GM21825 (cell line): Measurements from ENCODE around the gene KRT76.
"Not testable (repeated sequence)": the region's sequence is repeated elsewhere in the genome, so short reads cannot be mapped to it uniquely, and the experiment has no call there.

Source experiments
- ATAC-seq: cut with Tn5 transposase; IDR thresholded peaks from one replicate; pipeline ENCODE4 v1.9.1; 2021; ENCODE audit warnings: mild to moderate bottlenecking, moderate library complexity; ENCODE audit not compliant: unreplicated experiment

KRT76 gene

DNA sequence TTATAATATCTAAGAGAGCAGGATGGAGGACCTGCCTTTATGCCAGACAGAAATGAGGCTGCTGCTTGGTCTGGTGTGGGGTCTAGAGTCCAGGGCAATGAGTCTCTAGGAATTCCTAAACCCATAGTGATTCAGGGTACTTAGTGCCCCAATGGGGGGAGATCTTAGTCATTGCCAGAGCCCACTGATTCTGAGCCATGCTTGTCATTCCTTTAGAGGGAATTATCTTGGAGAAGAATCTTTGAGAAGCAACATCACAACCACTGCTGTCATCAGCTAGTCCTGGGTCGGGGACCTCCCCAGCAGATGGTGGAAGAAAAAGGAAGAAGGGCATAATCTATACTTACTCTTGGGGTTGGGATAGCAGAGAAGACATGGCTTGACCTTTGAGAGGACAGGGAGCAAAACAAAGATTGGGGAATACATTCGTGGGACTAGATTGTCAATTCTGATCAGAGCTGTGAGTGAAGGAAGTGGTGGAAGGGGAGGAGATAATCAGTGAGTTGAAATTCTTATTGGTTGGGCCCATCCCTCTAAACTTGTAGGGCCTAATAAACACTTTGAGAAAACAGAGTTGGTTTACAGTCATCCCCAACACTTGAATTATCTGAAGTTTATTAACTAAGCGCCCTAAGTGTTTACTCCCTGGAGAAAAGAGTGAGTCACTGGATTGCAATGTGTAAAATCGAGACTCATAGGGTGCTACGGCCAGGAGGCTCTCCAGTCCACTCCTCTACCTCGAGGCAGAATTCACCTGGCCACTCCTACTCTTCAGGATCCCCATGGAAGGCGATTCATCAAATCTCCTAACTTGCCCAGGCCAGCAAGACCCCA, 21.7 kb upstream of the KRT76 start:
- no peak for ATAC-seq

DNA sequence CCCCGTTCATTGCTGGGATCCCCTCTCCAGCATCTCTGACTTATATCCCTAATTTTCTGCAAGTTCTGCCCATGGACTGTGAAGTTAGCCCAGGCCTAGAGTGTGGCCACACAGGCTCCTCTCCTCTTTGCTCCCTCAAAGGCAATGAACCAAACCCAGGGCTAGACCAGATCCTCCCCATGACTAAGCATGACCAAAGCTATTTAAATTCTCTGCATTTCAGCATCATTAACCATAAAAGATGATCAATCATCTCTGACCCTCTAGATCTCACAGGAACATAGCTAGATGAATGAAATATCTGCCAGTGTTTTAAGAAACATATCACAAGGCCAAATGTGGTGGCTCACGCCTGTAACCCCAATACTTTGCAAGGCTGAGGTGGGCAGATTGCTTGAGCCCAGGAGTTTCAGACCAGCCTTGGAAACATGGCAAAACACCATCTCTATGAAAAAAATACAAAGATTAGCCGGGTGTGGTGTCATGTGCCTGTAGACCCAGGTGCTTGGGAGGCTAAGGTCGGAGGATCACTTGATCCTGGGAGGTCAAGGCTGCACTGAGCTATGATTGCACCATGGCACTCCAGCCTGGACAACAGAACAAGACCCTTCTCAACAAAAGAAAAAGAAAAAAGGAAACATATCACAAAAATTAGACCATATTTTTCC, 21.0 kb upstream of the KRT76 start:
- ATAC-seq, result no peak

DNA sequence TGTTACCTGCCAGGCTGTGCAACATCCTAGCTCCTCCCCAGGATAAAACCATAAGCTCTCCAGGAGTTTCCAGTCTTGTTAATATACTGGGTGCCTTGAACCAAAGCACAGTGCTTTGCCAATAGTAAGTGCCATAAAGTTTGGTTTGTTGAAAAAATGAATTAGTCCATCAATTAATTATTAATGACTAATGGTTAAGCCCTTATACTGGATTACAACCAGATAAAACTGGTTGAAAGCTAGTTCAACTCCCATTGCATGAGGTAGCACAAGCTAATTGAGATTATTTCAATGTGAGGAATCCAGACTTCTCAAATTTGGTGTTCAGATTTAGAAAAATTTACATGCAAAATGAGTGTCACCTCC, 20.4 kb upstream of the KRT76 start:
- no peak for ATAC-seq

DNA sequence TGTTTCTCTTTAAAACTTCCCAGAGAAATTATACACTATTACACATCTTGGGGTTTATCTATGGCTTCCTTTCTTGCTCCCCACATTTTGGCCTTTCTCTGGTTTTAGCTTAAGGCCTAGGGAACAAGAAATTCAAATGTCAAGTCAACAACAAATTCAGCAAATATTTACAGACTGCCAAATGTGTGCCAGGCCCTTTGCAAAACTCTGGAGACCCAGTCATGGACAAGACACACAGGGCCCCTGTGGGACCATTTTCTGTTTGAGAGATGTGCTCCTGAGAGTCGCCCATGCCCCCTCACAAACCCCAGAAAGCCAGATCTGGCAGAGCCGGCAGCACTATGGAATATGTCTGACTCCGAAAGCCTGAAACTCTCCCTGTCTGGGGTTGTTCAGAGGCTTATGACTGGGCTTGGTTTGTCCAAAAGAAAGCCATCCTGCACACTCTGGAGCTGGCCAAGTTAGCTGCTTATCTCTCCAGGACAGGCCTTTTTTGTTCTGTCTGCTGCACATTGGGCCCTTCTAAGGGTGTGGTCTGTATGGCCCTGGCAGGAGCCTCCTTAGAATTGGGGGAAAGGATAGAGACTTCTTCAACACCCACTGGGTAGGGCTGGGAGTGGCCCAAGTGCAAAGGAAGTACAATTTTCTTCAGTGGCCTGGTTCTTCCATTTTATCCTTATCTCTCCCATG, 19.8 kb upstream of the KRT76 start:
- ATAC-seq, result no peak

DNA sequence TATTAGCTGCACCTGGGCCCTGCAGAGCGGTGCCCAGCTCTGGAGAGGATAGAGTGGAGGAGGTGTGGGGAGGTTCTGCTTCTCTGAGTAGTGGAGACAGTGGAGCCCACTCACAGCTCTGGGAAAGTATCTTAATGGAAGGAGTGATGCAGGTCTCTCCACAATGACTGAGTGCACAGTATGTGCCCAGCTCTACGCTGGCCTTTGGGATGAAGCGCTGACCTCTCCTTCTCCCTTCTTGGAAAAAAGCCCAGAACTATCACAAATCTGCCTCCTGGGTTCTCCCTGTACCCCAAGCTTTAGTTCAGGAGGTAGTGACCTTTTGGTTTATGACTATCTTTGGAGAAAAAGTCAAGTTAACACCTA, 19.3 kb upstream of the KRT76 start:
- no peak for ATAC-seq

DNA sequence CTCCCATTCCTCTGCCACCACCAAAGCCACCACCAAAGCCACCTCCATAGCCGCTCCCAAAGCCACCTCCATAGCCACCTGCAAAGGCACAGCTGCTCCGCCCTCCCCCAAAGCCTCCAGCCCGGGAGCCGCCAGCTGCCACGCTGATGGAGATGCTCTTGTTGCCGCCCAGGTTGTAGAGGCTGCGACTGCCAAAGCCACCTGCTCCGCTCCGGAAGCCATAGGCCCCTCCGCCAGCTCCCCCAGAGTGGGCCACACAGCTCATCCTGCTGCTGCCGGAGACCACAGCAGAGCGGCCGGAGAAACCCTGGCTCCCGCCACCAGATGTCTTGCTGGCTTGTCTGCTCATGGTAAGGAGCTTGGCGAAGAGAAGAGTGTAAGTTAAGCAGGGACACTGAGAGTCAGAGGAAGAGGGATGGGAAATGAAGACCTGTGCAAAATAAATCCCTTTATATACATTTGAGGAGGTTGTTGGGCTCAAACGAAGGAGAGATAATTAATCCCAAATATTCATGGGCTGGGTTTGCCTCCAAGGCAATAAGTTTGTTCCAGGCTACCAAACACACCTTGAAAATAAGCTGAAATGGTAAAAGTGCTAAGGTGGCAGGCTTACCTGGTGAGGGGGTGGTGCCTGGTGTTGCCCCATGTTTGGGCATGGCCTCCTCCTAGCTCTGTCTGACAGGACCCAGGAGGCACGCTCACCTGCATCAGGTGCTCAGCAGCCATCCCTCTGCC, 18.7 kb upstream of the KRT76 start, which contains the start of gene KRT3:
TSS of gene KRT3 (minus strand) at position 424 of the 735 bp plus-strand sequence. CDS start at position 349, 75 bp downstream.
- ATAC-seq, result no peak

DNA sequence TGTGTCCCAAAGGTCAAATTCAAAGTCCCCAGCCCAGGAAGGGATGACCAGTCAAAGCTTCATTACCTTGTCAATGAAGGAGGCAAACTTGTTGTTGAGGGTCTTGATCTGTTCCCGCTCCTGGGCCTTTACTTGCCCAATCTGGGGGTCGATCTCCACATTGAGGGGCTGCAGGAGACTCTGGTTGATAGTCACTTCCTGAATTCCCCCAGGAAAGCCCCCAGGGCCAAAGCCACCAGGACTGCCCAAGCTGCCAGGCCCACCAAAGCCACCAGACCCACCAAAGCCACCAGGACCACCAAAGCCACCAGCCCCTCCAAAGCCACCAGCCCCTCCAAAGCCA, 18.2 kb upstream of the KRT76 start:
- not testable (repeated sequence) for ATAC-seq

DNA sequence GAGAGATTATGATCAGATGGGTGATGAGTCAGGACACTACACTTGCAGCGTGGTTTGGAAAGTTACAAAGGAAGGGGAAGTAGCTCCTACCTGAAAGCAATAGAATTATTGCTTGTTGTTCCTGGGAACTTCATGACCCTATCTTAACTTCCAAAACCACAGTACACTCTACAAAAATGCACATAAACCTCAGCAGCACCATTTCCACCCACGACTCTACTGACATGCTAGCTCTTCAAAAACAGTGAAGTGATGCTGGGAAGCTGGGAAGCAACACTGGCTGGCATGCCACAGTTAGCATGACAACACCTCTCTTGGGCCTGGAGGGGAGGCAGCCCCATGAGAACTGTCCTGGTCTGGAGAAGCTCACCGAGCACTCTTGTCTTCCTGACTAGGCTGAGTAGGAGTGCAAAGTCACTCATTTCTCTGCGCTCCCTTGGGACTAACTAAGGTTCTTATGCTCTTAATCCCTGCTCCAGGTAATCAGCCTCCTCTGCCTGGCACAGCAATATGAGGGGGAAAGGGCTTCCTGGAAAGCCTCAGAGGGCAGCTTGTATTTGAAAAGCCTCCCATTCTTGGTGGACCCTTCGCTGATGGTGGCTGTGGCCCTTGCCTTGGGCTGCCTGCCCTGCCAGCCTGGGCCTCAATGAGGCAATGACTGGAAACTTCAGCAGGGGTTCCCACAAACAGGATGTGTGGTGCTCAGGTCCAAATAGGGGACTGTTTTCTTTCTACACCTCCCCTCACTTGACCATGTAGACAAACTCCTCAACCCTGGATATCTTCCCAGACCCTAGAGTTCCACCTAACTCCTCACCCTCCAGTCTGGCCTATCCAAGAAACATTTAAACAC, 17.6 kb upstream of the KRT76 start:
- ATAC-seq, result no peak

DNA sequence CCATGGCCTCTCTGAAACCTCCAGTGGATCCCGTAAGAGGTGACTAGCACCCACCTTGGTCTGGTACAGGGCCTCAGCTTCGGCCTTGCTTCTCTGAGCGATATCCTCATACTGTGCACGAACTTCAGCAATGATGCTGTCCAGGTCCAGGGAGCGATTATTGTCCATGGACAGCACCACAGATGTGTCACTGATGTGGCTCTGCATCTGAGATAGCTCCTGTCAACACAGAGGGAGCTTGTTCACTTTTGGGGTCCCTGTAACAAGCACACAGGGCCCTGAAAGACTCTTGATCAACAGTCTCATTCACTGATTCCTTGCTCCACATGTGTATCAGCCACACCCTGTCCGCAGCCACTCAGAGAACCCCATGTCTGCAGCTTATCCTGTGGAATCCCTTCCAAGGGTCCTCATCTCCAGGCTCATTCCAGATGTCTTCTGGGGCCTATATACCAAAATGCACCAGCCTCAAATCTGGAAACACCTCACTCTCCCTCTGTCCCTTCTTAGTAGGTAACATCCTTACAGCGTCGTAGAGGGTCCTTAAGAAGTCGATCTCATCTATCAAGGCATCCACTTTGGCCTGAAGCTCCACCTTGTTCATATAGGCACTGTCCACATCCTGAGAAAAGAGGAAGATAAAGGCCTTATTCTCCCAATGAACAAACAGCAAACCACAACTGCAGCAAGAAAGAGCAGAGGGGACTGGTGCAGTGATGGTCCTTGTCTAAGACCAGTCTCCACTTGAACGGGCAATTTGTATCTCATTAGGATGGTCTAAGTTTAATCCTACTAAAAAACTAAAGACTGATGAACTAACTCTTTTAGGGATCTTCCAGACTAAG, 15.3 kb upstream of the KRT76 start:
- ATAC-seq, result no peak

DNA sequence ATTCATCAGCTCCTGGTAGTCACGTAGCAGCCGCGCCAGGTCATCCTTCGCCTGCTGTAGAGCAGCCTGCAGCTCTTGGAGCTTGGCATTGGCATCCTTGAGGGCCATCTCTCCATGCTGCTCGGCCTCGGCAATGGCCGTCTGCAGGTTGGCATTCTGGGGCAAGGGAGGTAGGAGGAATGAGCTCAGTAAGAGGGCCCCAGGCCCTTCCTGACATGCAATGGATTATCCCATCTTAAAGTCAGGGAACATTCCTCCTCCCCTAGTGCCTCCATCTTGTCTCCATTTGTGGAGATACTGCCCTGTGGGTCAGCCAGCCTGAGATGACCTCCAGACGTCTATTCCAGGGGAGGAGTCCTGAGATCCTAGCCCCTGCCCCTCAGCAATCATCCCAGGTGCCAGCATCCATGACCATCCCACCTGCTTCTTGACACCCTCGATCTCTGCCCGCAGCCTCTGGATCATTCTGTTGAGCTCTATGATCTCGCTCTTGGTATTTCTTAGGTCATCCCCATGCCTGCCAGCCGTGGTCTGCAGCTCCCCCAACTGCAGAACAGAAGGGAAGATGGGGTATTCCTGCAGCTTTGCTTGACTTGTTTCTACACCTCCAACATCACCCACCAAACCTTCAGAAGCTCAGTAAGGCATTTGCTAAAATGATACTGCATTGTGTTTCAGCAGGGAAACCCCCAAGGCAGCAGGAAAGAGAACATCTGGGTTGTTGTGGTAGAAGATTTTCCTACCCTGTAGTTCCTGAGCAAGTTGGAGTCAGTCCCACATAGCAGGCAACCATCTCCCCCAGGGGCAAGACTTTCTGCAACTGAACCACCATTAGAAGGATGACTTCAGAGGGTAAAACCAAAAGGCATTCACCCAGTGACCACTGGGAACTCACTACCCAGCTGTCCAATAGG, 14.4 kb upstream of the KRT76 start:
- ATAC-seq, result no peak

DNA sequence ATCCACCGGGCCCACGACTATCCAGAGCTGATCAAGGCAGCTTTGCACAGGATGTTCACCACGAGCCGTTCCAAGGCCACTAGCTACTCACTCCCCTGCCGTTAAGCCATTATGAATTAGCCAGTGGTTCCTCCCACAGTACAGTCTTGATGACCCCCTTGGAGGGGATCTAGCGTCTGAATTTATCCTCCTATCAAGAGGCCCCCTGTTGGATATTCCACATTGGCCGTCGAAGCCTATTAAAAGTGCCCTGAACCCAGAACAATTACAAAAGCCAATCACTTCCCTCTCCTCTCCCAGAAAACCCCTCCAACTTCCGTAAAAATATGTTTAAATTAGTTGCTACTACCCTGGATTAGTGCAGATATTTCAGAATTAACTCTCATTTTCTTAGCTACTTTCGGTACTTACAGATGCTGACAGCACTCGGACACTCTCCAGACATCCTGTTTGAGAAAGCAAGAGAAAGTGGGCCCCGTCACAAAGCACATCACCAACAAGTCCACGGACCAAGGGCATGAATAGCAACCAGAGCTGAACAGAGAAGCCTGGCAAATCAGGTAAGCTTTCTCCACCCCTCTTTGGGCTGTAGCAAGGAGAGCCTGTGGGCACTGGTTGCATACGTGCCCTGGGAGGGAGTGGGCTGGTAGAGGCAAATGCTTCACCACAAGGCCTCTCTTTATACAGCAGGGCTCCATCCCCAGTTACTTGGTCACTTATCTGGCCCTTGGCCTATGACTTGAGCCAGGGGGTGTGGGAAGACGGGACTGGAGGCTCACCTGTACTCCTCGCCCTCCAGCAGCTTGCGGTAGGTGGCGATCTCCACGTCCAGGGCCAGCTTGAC, 13.5 kb upstream of the KRT76 start:
- ATAC-seq, result no peak

DNA sequence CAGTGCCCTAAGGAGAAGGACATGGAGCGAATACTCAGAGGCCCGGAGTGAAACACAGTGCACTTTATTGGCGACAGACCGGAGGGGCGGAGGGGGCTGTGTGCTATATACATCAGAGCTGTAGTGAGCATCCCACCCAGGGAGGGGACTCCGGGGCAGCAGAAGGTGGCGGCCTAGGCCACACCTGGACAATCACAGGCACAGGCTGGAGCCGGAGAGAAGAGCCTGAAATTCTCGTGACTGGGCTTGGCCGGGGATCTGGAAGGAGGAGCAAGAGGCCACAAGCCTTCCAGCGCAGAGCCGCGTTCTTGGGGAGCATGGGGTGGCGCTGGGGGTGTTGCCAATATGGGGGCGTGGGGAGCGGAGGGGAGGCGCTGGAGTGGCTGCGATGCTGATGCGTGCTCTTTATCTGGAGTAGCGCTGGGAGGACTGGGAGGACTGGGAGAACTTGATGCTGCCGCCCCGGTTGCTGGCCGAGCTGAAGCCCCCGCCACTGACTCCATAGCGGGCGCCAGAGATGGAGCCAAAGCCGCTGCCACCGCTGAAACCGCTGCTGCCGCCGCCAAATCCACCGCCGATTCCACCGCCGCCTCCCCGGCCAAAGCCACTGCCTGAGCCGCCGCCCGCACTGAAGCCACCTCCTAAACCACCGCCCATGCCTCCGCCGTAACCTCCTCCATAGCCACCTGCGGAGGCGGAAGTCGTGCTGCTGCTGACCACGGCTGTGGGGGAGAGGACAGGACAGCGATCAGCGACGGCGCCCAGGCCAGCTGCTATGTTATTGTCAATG, 12.7 kb upstream of the KRT76 start:
- ATAC-seq, result no peak

DNA sequence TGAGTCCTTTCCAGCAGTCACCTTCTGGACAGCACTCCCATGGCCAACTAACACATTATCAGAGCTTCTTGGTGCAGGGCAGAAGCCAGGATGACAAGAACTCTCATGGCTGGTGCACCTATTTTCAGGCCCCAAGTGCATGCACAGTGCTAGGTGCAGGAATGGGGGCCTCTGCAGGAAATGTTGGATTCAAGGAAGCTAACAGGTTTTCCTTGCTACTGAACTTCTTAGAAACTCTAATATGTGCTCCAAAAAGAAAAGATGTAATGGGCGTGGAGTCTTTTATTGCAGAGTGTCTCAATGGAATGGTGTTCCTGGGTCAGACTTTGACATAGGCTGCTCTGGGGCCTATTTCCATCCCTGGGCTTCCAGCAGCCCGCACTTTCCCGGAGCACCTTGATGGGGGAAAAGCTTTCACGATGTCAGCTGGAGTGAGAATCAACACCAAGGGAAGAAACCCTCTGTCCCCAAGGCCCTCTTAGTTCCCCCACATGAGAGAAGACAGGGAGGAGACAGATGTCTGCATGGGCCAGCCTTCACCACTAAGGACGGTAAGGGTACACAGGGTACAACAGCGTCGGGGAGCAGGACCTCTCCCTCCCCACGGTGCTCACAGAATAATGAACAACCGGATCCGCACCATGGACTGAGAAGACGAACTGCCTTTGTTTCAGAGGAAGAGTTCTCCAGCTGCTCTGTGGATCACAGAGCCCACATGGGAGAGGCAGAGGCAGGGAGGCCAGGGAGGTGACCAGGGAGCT, 11.9 kb upstream of the KRT76 start:
- ATAC-seq, result no peak

DNA sequence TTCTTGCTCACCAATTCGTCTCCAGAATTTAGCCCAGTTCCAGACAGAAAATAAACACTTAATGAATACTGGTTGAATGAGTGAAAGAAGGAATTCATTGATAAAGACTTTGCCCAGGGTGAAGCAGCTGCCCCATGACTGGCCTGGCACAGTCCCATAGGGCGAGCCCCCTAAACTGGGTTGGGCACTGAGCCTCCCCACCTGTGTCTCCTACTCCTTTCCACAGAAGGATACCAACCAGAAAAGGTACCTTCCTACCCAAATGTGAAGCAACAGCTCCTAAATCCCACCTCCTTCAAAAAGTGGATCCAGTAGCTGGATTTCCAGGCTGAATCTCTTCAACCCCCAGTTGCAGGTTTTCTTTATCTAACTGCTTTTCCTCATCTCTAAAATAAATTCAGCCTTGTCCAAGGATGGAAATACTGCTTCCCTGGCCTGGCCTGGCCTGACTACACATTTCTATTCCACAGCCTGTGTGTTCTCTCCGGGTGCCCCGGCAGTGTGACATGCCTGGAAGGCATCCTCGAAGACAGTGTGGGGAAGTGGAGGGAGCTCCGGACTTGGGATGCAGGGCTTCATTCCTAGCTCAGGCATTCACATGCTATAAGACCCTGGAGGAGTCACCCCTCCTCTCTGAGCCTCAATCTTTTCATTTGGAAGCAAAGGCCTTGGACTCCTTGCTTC, 11.2 kb upstream of the KRT76 start:
- ATAC-seq, result no peak
